H1 (cell line): ENCODE data around the gene C2CD4C. TPM values are rescaled to one million over a fixed set of nuclear protein-coding genes. Genes with fewer than 3 reads are reported as not detected.

Experiments
- JUN ChIP-seq: IDR thresholded peaks from 2 replicates; pipeline ENCODE4 v1.6.1; 2011; ENCODE audit warnings: low read depth, mild to moderate bottlenecking, improper control_type of control experiment, low read length
- KDM5A ChIP-seq: fragments of 200-600 bp; IDR thresholded peaks from 2 replicates; pipeline ENCODE4 v1.7.1; 2012; ENCODE audit warnings: mild to moderate bottlenecking, low read length, inconsistent platforms, mixed read lengths
- MAFK ChIP-seq: IDR thresholded peaks from 2 replicates; pipeline ENCODE4 v1.6.1; 2012; ENCODE audit warnings: low read depth, mild to moderate bottlenecking, improper control_type of control experiment, low read length
- SP1 ChIP-seq: IDR thresholded peaks from 2 replicates; pipeline ENCODE4 v1.6.1; 2011; ENCODE audit warnings: low read depth, low read length
- TEAD4 ChIP-seq: IDR thresholded peaks from 2 replicates; pipeline ENCODE4 v1.6.1; 2012; ENCODE audit warnings: low read depth, low read length, inconsistent platforms, mixed read lengths
- polyA plus RNA-seq, 7 experiments: library from polyadenylated mRNA; depleted of rRNA in 3 of 7; stranded (reverse) in 5 of 7; unstranded in 2 of 7; fragments of >200 nt in 5 of 7; fragments of 200-250 nt in 2 of 7; gene quantifications; 1 replicate in 5 of 7; 2 replicates in 1 of 7; 4 replicates in 1 of 7; pipeline versions ENCODE4 v1.2.1 to v1.2.3, GENCODE V29; 2011 to 2013; ENCODE audit warnings: missing spikeins in 2 of 7, mixed read lengths in 2 of 7
- total RNA-seq: library from RNA; stranded (reverse); fragmentation: NEBNext Ultra II Directional; extraction: Animal tissue kit (Norgen Biotek cat#: 25700); gene quantifications from 2 replicates; pipeline ENCODE4 v1.2.1, GENCODE V29; 2021

The C2CD4C gene
- total and polyA plus RNA-seq, 2 of the 8 experiments (the other 6 are each of a cell fraction or from before 2014, with no cell fraction given): 3.8 to 6.3 TPM

GRCh38 chr19:447816-448560 lies 39.0 kb upstream of the C2CD4C start (continued):
- TF ChIP-seq JUN: no peak
- TF ChIP-seq MAFK: no peak
- no peak for TF ChIP-seq KDM5A
- TF ChIP-seq SP1: no peak
- no peak for TF ChIP-seq TEAD4
